Neural cell (in vitro differentiated cells): Measurements from ENCODE around the gene ADCY2.

Experiments used
- EP300 ChIP-seq: fragments of 450-650 bp; conservative IDR thresholded peaks from 2 replicates; pipeline ENCODE4 v1.6.1; 2014; ENCODE audit warnings: antibody characterized with exemption, mild to moderate bottlenecking, moderate library complexity; ENCODE audit not compliant: poor library complexity, severe bottlenecking
- EZH2 ChIP-seq: fragments of 200-600, 300-800 bp; shearing (Covaris generic), sonication (generic); IDR thresholded peaks from 2 replicates; pipeline ENCODE4 v1.6.1; 2014; ENCODE audit warnings: antibody characterized with exemption, low read length, borderline replicate concordance, mild to moderate bottlenecking; ENCODE audit not compliant: insufficient read depth, poor library complexity, severe bottlenecking
- MXI1 ChIP-seq: fragments of 450-650 bp; conservative IDR thresholded peaks from 2 replicates; pipeline ENCODE4 v1.6.1; 2014; ENCODE audit warnings: antibody characterized with exemption, mild to moderate bottlenecking; ENCODE audit not compliant: poor library complexity, severe bottlenecking
- POLR2AphosphoS5 ChIP-seq: IDR thresholded peaks from 2 replicates; pipeline ENCODE4 v1.6.1; 2012
- RAD21 ChIP-seq: fragments of 450-650 bp; conservative IDR thresholded peaks from 2 replicates; pipeline ENCODE4 v1.6.1; 2014; ENCODE audit warnings: antibody characterized with exemption, mild to moderate bottlenecking, moderate library complexity
- SMC3 ChIP-seq: fragments of 450-650 bp; conservative IDR thresholded peaks from 2 replicates; pipeline ENCODE4 v1.6.1; 2014; ENCODE audit warnings: antibody characterized with exemption, mild to moderate bottlenecking, moderate library complexity; ENCODE audit not compliant: poor library complexity
- TAF1 ChIP-seq: IDR thresholded peaks from 2 replicates; pipeline ENCODE4 v1.6.1; 2012; ENCODE audit warnings: low read depth
- TF ChIP-seq, protein P1 (sequence below): fragments of 450-650 bp; IDR thresholded peaks from 2 replicates; pipeline ENCODE4 v1.5.1; 2014; ENCODE audit warnings: antibody characterized with exemption, mild to moderate bottlenecking, moderate library complexity; ENCODE audit not compliant: poor library complexity, severe bottlenecking
- TF ChIP-seq, protein P2 (sequence below): IDR thresholded peaks from 2 replicates; pipeline ENCODE4 v1.6.1; 2012; ENCODE audit warnings: borderline replicate concordance

DNA sequence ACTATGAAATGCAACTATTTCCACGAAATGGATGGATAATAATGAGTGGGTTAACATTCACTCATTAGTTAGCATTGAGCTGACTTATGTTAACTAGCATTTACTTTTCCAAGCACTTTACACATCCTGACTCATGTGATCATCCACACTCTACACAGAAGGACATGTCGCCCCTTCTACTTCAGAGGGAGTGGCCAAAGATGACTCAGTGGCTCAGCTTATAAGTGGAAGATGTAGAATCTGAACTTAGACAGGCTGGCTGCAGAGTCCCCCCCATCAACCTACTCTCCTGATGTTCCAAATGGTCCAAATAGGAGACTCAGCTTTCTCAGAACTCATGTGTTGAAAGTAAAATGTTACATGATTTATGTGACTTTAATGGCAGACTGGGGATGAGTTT is 146.0 kb downstream of the ADCY2 start:
- TF ChIP-seq, protein P1, sequence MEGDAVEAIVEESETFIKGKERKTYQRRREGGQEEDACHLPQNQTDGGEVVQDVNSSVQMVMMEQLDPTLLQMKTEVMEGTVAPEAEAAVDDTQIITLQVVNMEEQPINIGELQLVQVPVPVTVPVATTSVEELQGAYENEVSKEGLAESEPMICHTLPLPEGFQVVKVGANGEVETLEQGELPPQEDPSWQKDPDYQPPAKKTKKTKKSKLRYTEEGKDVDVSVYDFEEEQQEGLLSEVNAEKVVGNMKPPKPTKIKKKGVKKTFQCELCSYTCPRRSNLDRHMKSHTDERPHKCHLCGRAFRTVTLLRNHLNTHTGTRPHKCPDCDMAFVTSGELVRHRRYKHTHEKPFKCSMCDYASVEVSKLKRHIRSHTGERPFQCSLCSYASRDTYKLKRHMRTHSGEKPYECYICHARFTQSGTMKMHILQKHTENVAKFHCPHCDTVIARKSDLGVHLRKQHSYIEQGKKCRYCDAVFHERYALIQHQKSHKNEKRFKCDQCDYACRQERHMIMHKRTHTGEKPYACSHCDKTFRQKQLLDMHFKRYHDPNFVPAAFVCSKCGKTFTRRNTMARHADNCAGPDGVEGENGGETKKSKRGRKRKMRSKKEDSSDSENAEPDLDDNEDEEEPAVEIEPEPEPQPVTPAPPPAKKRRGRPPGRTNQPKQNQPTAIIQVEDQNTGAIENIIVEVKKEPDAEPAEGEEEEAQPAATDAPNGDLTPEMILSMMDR = no peak
- TF ChIP-seq MXI1 = no peak
- TF ChIP-seq, protein P2, sequence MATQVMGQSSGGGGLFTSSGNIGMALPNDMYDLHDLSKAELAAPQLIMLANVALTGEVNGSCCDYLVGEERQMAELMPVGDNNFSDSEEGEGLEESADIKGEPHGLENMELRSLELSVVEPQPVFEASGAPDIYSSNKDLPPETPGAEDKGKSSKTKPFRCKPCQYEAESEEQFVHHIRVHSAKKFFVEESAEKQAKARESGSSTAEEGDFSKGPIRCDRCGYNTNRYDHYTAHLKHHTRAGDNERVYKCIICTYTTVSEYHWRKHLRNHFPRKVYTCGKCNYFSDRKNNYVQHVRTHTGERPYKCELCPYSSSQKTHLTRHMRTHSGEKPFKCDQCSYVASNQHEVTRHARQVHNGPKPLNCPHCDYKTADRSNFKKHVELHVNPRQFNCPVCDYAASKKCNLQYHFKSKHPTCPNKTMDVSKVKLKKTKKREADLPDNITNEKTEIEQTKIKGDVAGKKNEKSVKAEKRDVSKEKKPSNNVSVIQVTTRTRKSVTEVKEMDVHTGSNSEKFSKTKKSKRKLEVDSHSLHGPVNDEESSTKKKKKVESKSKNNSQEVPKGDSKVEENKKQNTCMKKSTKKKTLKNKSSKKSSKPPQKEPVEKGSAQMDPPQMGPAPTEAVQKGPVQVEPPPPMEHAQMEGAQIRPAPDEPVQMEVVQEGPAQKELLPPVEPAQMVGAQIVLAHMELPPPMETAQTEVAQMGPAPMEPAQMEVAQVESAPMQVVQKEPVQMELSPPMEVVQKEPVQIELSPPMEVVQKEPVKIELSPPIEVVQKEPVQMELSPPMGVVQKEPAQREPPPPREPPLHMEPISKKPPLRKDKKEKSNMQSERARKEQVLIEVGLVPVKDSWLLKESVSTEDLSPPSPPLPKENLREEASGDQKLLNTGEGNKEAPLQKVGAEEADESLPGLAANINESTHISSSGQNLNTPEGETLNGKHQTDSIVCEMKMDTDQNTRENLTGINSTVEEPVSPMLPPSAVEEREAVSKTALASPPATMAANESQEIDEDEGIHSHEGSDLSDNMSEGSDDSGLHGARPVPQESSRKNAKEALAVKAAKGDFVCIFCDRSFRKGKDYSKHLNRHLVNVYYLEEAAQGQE = no peak
- TF ChIP-seq EZH2 = no peak
- no peak for TF ChIP-seq EP300
- no peak for TF ChIP-seq RAD21
- no peak for TF ChIP-seq POLR2AphosphoS5
- no peak for TF ChIP-seq SMC3
- TF ChIP-seq TAF1 = no peak
